ENCODE results near the gene GTPBP6.

GRCh38 chrX:323721-324628 lies 5.4 kb upstream of the GTPBP6 start:
- TF ChIP-seq POLR2A (IDR thresholded peaks at IDR 0.05) = no peak
- TF ChIP-seq CTCF (IDR thresholded peaks at IDR 0.05) = no peak

All from right lobe of liver (tissue), 4 donors.